Common myeloid progenitor, CD34-positive (primary cell): ENCODE results near the gene EEA1.
A peak's percentile ranks its signal among the peaks of the same experiment; 100 is the strongest.

Experiments used
- CTCF ChIA-PET: fragments of 350-600 bp; sonication (Branson Sonifier 250); formaldehyde crosslinking; loops from one replicate; lab custom pipeline; 2021; ENCODE audit warnings: antibody characterized with exemption; lab: Charles Lee
- POLR2A ChIA-PET: fragments of 350-600 bp; sonication (Branson Sonifier 250); formaldehyde crosslinking; loops from one replicate; lab custom pipeline; 2021; ENCODE audit warnings: antibody characterized with exemption; lab: Charles Lee
- DNase-seq, 3 donors: peaks; one replicate each; pipeline versions ENCODE4 v3.0.0 to v3.0.0-alpha.2; 2013
- H3K27ac ChIP-seq, 2 experiments: 1 replicate in 1 of 2; 2 replicates in 1 of 2; pipeline ENCODE4 v1.7.0; 2013; ENCODE audit warnings: inconsistent platforms in 2 of 2, low read length in 2 of 2, mild to moderate bottlenecking in 2 of 2, low read depth in 1 of 2, moderate library complexity in 1 of 2; ENCODE audit not compliant: severe bottlenecking in 2 of 2, insufficient read depth in 1 of 2, poor library complexity in 1 of 2
- H3K27me3 ChIP-seq, 5 experiments: replicated peaks in 2 of 5; 1 replicate in 3 of 5; 2 replicates in 2 of 5; pipeline versions ENCODE4 v1.6.1 to v1.7.0; 2013; ENCODE audit warnings: low read length in 4 of 5, mild to moderate bottlenecking in 2 of 5, moderate library complexity in 2 of 5, inconsistent platforms in 1 of 5; ENCODE audit not compliant: insufficient read depth in 5 of 5, control insufficient read depth in 4 of 5
- H3K36me3 ChIP-seq, 4 experiments: 1 replicate in 2 of 4; 2 replicates in 2 of 4; pipeline versions ENCODE4 v1.6.1 to v1.7.0; 2013; ENCODE audit warnings: low read length in 3 of 4, control low read depth in 1 of 4, mild to moderate bottlenecking in 1 of 4; ENCODE audit not compliant: control insufficient read depth in 4 of 4, insufficient read depth in 4 of 4
- H3K4me1 ChIP-seq, 4 experiments: 1 replicate in 3 of 4; 2 replicates in 1 of 4; pipeline versions ENCODE4 v1.6.1 to v1.7.1; 2013; ENCODE audit warnings: low read length in 3 of 4, mild to moderate bottlenecking in 3 of 4, control low read depth in 1 of 4, inconsistent platforms in 1 of 4, moderate library complexity in 1 of 4; ENCODE audit not compliant: control insufficient read depth in 4 of 4, insufficient read depth in 4 of 4; ENCODE audit errors: control extremely low read depth in 1 of 4
- H3K4me3 ChIP-seq, 7 experiments: 1 replicate in 4 of 7; 2 replicates in 3 of 7; pipeline versions ENCODE4 v1.5.1 to v1.7.0; 2013; ENCODE audit warnings: mild to moderate bottlenecking in 7 of 7, low read length in 6 of 7, moderate library complexity in 6 of 7, inconsistent platforms in 2 of 7, low read depth in 2 of 7, control low read depth in 1 of 7; ENCODE audit not compliant: insufficient read depth in 4 of 7, control insufficient read depth in 1 of 7; ENCODE audit errors: extremely low read depth in 1 of 7
- H3K9me3 ChIP-seq, 5 experiments: 1 replicate in 4 of 5; 2 replicates in 1 of 5; pipeline versions ENCODE4 v1.6.1 to v1.7.1; 2013; ENCODE audit warnings: low read length in 4 of 5, mild to moderate bottlenecking in 2 of 5, inconsistent platforms in 1 of 5, low read depth in 1 of 5, moderate library complexity in 1 of 5; ENCODE audit not compliant: control insufficient read depth in 4 of 5, insufficient read depth in 2 of 5; ENCODE audit errors: control extremely low read depth in 1 of 5
- whole genome bisulfite sequencing: methylation state at CpG from one replicate; pipeline ENCODE4 v1.1.5; 2013; ENCODE audit not compliant: insufficient coverage; 5-methylcytosine and 5-hydroxymethylcytosine counted together

Gene EEA1

DNA sequence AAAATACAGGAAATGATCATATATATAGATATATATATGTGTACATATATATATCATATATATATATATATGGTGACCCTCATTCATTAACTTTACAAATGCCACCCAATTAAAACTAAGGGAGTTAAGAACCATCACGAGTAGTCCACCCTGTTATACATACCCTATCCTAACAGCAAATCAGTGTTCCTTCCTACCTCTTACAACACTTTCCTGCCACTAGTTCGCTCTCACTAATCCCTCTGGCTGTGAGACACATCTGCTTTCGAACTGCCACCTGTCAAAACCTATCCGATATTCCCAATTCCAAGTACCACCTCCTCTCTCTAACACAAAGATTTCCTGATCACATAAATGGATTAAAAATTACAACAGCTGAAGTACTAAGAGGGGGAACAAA, 100.5 kb downstream of the EEA1 start:
- DNase-seq = no peak
- H3K27ac ChIP-seq = no peak overlapping the region

GRCh38 chr12:92827836-92828431, 101.2 kb downstream of the EEA1 start:
- no peaks in the 10 kb centered on the region for H3K9me3 ChIP-seq
- no peak overlapping the region for H3K27ac ChIP-seq
- H3K36me3 ChIP-seq = peaks cover 3 to 23% (median 9%) of the 10 kb centered on the region in 4 experiments
- H3K4me1 ChIP-seq = no peaks in the 10 kb centered on the region
- 90% methylated on average over 1 of the region's 4 CpGs for WGBS
- POLR2A ChIA-PET = no interaction called here
- CTCF ChIA-PET = interaction anchor here (0.8 to 2.9 kb wide), 4 partner anchors 11 to 156 kb away, joined by 3 to 9 read pairs (median 4); no protein-coding TSS in a partner anchor
- no peak overlapping the region for H3K4me3 ChIP-seq
- peak; percentile 52 to 75 (median 74) for DNase-seq
- H3K27me3 ChIP-seq = no peaks in the 10 kb centered on the region

More for the DNA sequence above, 100.5 kb downstream of the EEA1 start:
- ChIA-PET POLR2A (no interaction called here), CTCF (interaction anchor here (1.4 to 2.9 kb wide), 2 partner anchors 10 to 15 kb away, joined by 3 to 9 read pairs; no protein-coding TSS in a partner anchor)
- Histone ChIP-seq H3K4me3 (no peak overlapping the region), H3K9me3 (no peaks in the 10 kb centered on the region), H3K27me3 (no peaks in the 10 kb centered on the region), H3K4me1 (no peaks in the 10 kb centered on the region), H3K36me3 (peaks cover 3 to 23% (median 10%) of the 10 kb centered on the region in 4 experiments)
- 100% methylated on average over 2 of the region's 4 CpGs for WGBS

DNA sequence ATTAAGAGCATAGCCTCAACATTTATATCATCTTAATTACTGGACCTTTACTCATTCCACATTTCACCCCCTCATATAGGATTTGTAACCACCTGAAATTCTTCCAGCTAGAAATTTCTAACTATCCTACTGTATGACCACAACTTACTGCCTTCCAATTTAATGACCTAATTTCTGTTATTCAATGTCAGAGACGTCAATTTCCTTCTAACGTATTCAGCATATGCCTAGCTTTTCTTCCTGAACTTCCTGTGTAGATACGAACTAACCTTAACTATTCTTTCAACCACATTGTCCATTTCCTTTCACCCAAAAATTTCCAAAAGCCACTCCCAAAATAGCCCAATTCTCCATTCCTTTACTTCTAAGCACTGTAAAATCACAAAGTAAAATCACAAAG, 108.0 kb downstream of the EEA1 start:
- CTCF ChIA-PET = interaction anchor here (1.1 to 1.2 kb wide), 2 partner anchors 12 to 26 kb away, joined by 3 to 4 read pairs; no protein-coding TSS in a partner anchor
- WGBS = 91% methylated on average over 3 of the region's 3 CpGs

DNA sequence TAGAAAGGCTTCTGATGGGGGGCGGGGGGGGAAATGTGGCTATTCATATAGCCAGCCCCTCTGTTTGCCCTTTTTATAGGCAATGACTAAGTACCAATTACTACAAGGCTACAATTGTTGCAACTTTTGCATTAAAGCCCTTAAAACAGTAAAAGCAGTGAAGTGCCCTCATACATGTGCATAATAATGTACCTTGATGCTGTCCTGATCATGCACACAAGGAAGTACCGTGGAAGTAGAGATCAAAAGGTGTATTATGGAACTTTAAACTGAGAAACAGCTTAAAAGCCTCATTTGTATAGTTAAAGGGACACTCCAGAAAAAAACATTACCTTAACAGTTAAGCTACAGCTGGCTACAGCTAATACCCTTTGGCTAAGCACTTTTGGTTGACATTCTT, 114.5 kb downstream of the EEA1 start:
- H3K36me3 ChIP-seq = peaks cover 4 to 40% (median 22%) of the 10 kb centered on the region in 4 experiments
- no CpG with 5 or more reads among the region's 2 CpGs for WGBS
- no peak overlapping the region for H3K27ac ChIP-seq
- ChIA-PET POLR2A (no interaction called here), CTCF (interaction anchor here (0.9 to 3.3 kb wide), 4 partner anchors 10 to 37 kb away, joined by 3 to 9 read pairs (median 3); no protein-coding TSS in a partner anchor)
- peaks cover 0 to 2% (median 0%) of the 10 kb centered on the region in 5 experiments for H3K9me3 ChIP-seq
- H3K27me3 ChIP-seq = no peaks in the 10 kb centered on the region
- no peaks in the 10 kb centered on the region for H3K4me1 ChIP-seq
- DNase-seq = no peak
- H3K4me3 ChIP-seq = no peak overlapping the region

More for the DNA sequence above, 108.0 kb downstream of the EEA1 start:
- Histone ChIP-seq H3K9me3 (peaks cover 0 to 2% (median 0%) of the 10 kb centered on the region in 5 experiments), H3K4me1 (no peaks in the 10 kb centered on the region), H3K27ac (no peak overlapping the region), H3K36me3 (peaks cover 11 to 38% (median 26%) of the 10 kb centered on the region in 4 experiments), H3K4me3 (no peak overlapping the region), H3K27me3 (no peaks in the 10 kb centered on the region)
- POLR2A ChIA-PET = interaction anchor here (0.7 kb wide), 1 partner anchor 23 kb away, joined by 3 read pairs; no protein-coding TSS in a partner anchor
- DNase-seq = no peak

- Histone ChIP-seq H3K9me3 (peaks cover 0 to 3% (median 0%) of the 10 kb centered on the region in 5 experiments), H3K36me3 (peaks cover 2 to 44% (median 21%) of the 10 kb centered on the region in 4 experiments), H3K4me1 (no peaks in the 10 kb centered on the region), H3K4me3 (no peak overlapping the region), H3K27ac (no peak overlapping the region), H3K27me3 (no peaks in the 10 kb centered on the region)
- WGBS = no CpG with 5 or more reads among the region's 4 CpGs
- CTCF ChIA-PET = no interaction called here
- POLR2A ChIA-PET = no interaction called here
- DNase-seq = no peak
Measured at GRCh38 chr12:92810370-92810769, 118.7 kb downstream of the EEA1 start.

DNA sequence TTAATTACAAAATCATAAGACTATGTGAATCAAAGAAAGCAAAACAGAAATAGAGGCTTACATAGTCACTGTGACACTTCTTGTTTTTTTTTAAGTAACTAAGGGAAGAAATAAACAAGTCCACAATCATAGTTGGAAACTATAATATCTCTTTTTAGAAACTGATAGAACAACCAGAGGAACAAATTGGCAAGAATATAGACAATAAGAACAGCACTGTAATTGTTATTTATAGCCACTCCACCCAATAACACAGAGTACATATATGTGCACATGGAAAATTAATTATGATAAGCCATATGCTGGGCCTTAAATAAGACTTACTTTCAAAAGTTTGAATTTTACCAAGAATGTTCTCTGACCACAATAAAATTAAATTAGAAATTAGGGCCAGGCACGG, 125.2 kb downstream of the EEA1 start:
- Histone ChIP-seq H3K4me1 (no peaks in the 10 kb centered on the region), H3K4me3 (no peak overlapping the region), H3K27me3 (no peaks in the 10 kb centered on the region), H3K9me3 (peaks cover 0 to 3% (median 0%) of the 10 kb centered on the region in 5 experiments), H3K27ac (no peak overlapping the region), H3K36me3 (peaks cover 6 to 46% (median 19%) of the 10 kb centered on the region in 4 experiments)
- POLR2A ChIA-PET = no interaction called here
- CTCF ChIA-PET = no interaction called here
- WGBS = 100% methylated on average over 1 of the region's 1 CpG
- peak in 1 of 3 donors; percentile 3 for DNase-seq

DNA sequence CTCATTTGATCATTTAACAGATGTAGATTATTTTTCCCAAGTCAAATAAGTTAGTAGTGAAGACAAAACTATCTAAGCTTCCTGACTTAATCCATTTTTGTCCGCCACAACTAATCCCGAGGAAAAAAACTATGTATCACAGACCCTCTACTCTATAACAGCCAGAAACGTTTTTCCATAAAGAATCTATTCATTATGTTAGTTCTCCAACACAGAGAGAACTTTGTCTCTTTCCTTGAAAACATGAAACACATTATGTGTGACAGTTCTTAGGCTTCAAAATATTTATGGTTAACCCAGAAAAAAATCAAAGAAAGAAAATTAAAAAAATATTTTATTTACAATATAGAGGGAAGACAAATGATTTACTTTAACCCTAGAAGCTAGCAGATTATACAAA, 126.2 kb downstream of the EEA1 start:
- H3K27me3 ChIP-seq = no peaks in the 10 kb centered on the region
- ChIA-PET CTCF (no interaction called here), POLR2A (no interaction called here)
- WGBS = 92% methylated on average over 2 of the region's 3 CpGs
- H3K36me3 ChIP-seq = peaks cover 9 to 45% (median 19%) of the 10 kb centered on the region in 4 experiments
- no peaks in the 10 kb centered on the region for H3K4me1 ChIP-seq
- H3K4me3 ChIP-seq = no peak overlapping the region
- H3K9me3 ChIP-seq = peaks cover 0 to 3% (median 0%) of the 10 kb centered on the region in 5 experiments
- H3K27ac ChIP-seq = no peak overlapping the region
- no peak for DNase-seq
